ENCODE measurements around the gene GABPB2. TPM values are rescaled to one million over a fixed set of nuclear protein-coding genes. Genes with fewer than 3 reads are reported as not detected.

GABPB2 gene
- total RNA-seq, 1 experiment from 2014 or later = 2.0 TPM

- BruUV-seq (replicated peaks) = no TSS peak
- H3K4me3 ChIP-seq (ENCODE audit: low read depth, low read length) = no peak overlapping the region
- H3K4me3 Mint-ChIP-seq (ENCODE audit: unreplicated experiment) = no peak overlapping the region
- no peaks in the 10 kb centered on the region for H3K27me3 Mint-ChIP-seq (ENCODE audit: insufficient read depth, unreplicated experiment)
- H3K4me1 ChIP-seq = peaks cover 16% of the 10 kb centered on the region
- CTCF ChIA-PET = interaction anchor here (0.6 to 1.1 kb wide), 2 partner anchors 20 to 45 kb away, joined by 3 to 4 read pairs; no protein-coding TSS in a partner anchor
- no peak for DNase-seq
- POLR2A ChIA-PET = interaction anchor here (0.5 kb wide), 1 partner anchor 67 kb away, joined by 4 read pairs; no protein-coding TSS in a partner anchor
- H3K9me3 ChIP-seq = no peaks in the 10 kb centered on the region
- intact Hi-C loops (cut with micrococcal nuclease; ENCODE audit: unreplicated experiment) = no loop called here
- H3K27me3 ChIP-seq (replicated peaks; ENCODE audit: control insufficient read depth, insufficient read depth, low read length) = no peaks in the 10 kb centered on the region
- H3K4me1 Mint-ChIP-seq (ENCODE audit: low read depth, unreplicated experiment) = peaks cover 12% of the 10 kb centered on the region
- H3K36me3 ChIP-seq (ENCODE audit: control insufficient read depth, insufficient read depth, low read length) = no peaks in the 10 kb centered on the region
- H3K36me3 Mint-ChIP-seq (ENCODE audit: insufficient read depth, unreplicated experiment) = peaks cover 4% of the 10 kb centered on the region
- no peak for TF ChIP-seq CTCF (IDR thresholded peaks at IDR 0.05; ENCODE audit: insufficient read depth in 1 of 2, low read depth in 1 of 2, low read length in 1 of 2, severe bottlenecking in 1 of 2, unreplicated experiment in 1 of 2)
- no peaks in the 10 kb centered on the region for H3K9me3 Mint-ChIP-seq (ENCODE audit: unreplicated experiment)
- no peak overlapping the region for H3K27ac Mint-ChIP-seq (ENCODE audit: unreplicated experiment)
These were observed 74.1 kb downstream of the GABPB2 start for GRCh38 chr1:151144474-151145303.

GRCh38 chr1:151145304-151146071 is 74.9 kb downstream of the GABPB2 start:
- intact Hi-C loops (cut with micrococcal nuclease; ENCODE audit: unreplicated experiment) = loop anchor here (2.0 kb wide), 2 partner anchors 15 to 75 kb away; partner anchors contain the start of gene GABPB2
- BruUV-seq (replicated peaks) = no TSS peak
- no peaks in the 10 kb centered on the region for H3K9me3 Mint-ChIP-seq (ENCODE audit: unreplicated experiment)
- Histone ChIP-seq H3K4me1 (peaks cover 16% of the 10 kb centered on the region), H3K36me3 (ENCODE audit: control insufficient read depth, insufficient read depth, low read length) (no peaks in the 10 kb centered on the region), H3K27me3 (replicated peaks; ENCODE audit: control insufficient read depth, insufficient read depth, low read length) (no peaks in the 10 kb centered on the region), H3K4me3 (ENCODE audit: low read depth, low read length) (peak overlapping the region; percentile 80), H3K9me3 (no peaks in the 10 kb centered on the region)
- ChIA-PET POLR2A (interaction anchor here (0.5 kb wide), 1 partner anchor 68 kb away, joined by 4 read pairs; no protein-coding TSS in a partner anchor), CTCF (interaction anchor here (1.1 kb wide), 1 partner anchor 46 kb away, joined by 4 read pairs; no protein-coding TSS in a partner anchor)
- H3K36me3 Mint-ChIP-seq (ENCODE audit: insufficient read depth, unreplicated experiment) = peaks cover 4% of the 10 kb centered on the region
- H3K4me1 Mint-ChIP-seq (ENCODE audit: low read depth, unreplicated experiment) = peaks cover 12% of the 10 kb centered on the region
- no peak for DNase-seq
- no peak for TF ChIP-seq CTCF (IDR thresholded peaks at IDR 0.05; ENCODE audit: insufficient read depth in 1 of 2, low read depth in 1 of 2, low read length in 1 of 2, severe bottlenecking in 1 of 2, unreplicated experiment in 1 of 2)
- H3K27me3 Mint-ChIP-seq (ENCODE audit: insufficient read depth, unreplicated experiment) = no peaks in the 10 kb centered on the region
- peak overlapping the region; percentile 86 for H3K4me3 Mint-ChIP-seq (ENCODE audit: unreplicated experiment)
- no peak overlapping the region for H3K27ac Mint-ChIP-seq (ENCODE audit: unreplicated experiment)

- no peak for TF ChIP-seq CTCF (IDR thresholded peaks at IDR 0.05; ENCODE audit: insufficient read depth in 1 of 2, low read depth in 1 of 2, low read length in 1 of 2, severe bottlenecking in 1 of 2, unreplicated experiment in 1 of 2)
- H3K27ac Mint-ChIP-seq (ENCODE audit: unreplicated experiment) = no peak overlapping the region
These were observed 75.5 kb downstream of the GABPB2 start for GRCh38 chr1:151146072-151146411.

More at GRCh38 chr1:151146072-151146411, 75.5 kb downstream of the GABPB2 start:
- intact Hi-C loops (cut with micrococcal nuclease; ENCODE audit: unreplicated experiment) = loop anchor here (2.0 kb wide), 2 partner anchors 15 to 75 kb away; partner anchors contain the start of gene GABPB2
- H3K4me3 Mint-ChIP-seq (ENCODE audit: unreplicated experiment) = peak overlapping the region; percentile 86
- ChIA-PET POLR2A (no interaction called here), CTCF (no interaction called here)
- no peaks in the 10 kb centered on the region for H3K27me3 Mint-ChIP-seq (ENCODE audit: insufficient read depth, unreplicated experiment)
- no TSS peak for BruUV-seq (replicated peaks)
- H3K9me3 Mint-ChIP-seq (ENCODE audit: unreplicated experiment) = no peaks in the 10 kb centered on the region
- Histone ChIP-seq H3K4me1 (peaks cover 16% of the 10 kb centered on the region), H3K9me3 (no peaks in the 10 kb centered on the region), H3K4me3 (ENCODE audit: low read depth, low read length) (peak overlapping the region; percentile 80), H3K27me3 (replicated peaks; ENCODE audit: control insufficient read depth, insufficient read depth, low read length) (no peaks in the 10 kb centered on the region), H3K36me3 (ENCODE audit: control insufficient read depth, insufficient read depth, low read length) (no peaks in the 10 kb centered on the region)
- peaks cover 12% of the 10 kb centered on the region for H3K4me1 Mint-ChIP-seq (ENCODE audit: low read depth, unreplicated experiment)
- peaks cover 4% of the 10 kb centered on the region for H3K36me3 Mint-ChIP-seq (ENCODE audit: insufficient read depth, unreplicated experiment)
- no peak for DNase-seq
